Measurements from ENCODE around the gene ARID3B.
"Not testable (repeated sequence)": the region's sequence is repeated elsewhere in the genome, so short reads cannot be mapped to it uniquely, and the experiment has no call there.

ARID3B gene

GRCh38 chr15:74535388-74536084, 5.5 kb upstream of the ARID3B start:
- DNase-seq (ENCODE audit: low read depth in 2 of 2) = no peak

- DNase-seq (ENCODE audit: low read depth in 2 of 2) = no peak
Measured at GRCh38 chr15:74537736-74538135, 3.3 kb upstream of the ARID3B start.

GRCh38 chr15:74539521-74539920, 1.5 kb upstream of the ARID3B start:
- not testable (repeated sequence) for DNase-seq (ENCODE audit: low read depth in 2 of 2)

GRCh38 chr15:74540161-74540760, 759 bp upstream of the ARID3B start:
- no peak for DNase-seq (ENCODE audit: low read depth in 2 of 2)

GRCh38 chr15:74541494-74542165, 610 bp downstream of the ARID3B start:
- peak; percentile 42 to 62 for DNase-seq (ENCODE audit: low read depth in 2 of 2)

- DNase-seq (ENCODE audit: low read depth in 2 of 2) = no peak
Measured at GRCh38 chr15:74542166-74543042, 1.4 kb downstream of the ARID3B start.

GRCh38 chr15:74543043-74543422, 2.0 kb downstream of the ARID3B start:
- DNase-seq (ENCODE audit: low read depth in 2 of 2) = no peak

GRCh38 chr15:74543583-74543982, 2.6 kb downstream of the ARID3B start:
- DNase-seq (ENCODE audit: low read depth in 2 of 2) = peak; percentile 9 to 25

GRCh38 chr15:74545086-74545485, 4.1 kb downstream of the ARID3B start:
- DNase-seq (ENCODE audit: low read depth in 2 of 2) = no peak

- DNase-seq (ENCODE audit: low read depth in 2 of 2) = peak; percentile 89 to 92
Measured at GRCh38 chr15:74545776-74546656, 5.0 kb downstream of the ARID3B start.

- no peak for DNase-seq (ENCODE audit: low read depth in 2 of 2)
Measured at GRCh38 chr15:74547616-74548015, 6.6 kb downstream of the ARID3B start.

- DNase-seq (ENCODE audit: low read depth in 2 of 2) = no peak
Measured at GRCh38 chr15:74548241-74548640, 7.2 kb downstream of the ARID3B start.

GRCh38 chr15:74549816-74550215, 8.8 kb downstream of the ARID3B start:
- DNase-seq (ENCODE audit: low read depth in 2 of 2) = no peak

- no peak for DNase-seq (ENCODE audit: low read depth in 2 of 2)
Measured at GRCh38 chr15:74551714-74552113, 10.7 kb downstream of the ARID3B start.

- no peak for DNase-seq (ENCODE audit: low read depth in 2 of 2)
Measured at GRCh38 chr15:74552773-74553441, 11.9 kb downstream of the ARID3B start.

GRCh38 chr15:74555192-74555591, 14.2 kb downstream of the ARID3B start:
- DNase-seq (ENCODE audit: low read depth in 2 of 2) = no peak

GRCh38 chr15:74558706-74559105, 17.7 kb downstream of the ARID3B start:
- DNase-seq (ENCODE audit: low read depth in 2 of 2) = no peak

- no peak for DNase-seq (ENCODE audit: low read depth in 2 of 2)
Measured at GRCh38 chr15:74563442-74563841, 22.4 kb downstream of the ARID3B start.

- no peak for DNase-seq (ENCODE audit: low read depth in 2 of 2)
Measured at GRCh38 chr15:74564182-74564581, 23.2 kb downstream of the ARID3B start.

GRCh38 chr15:74565381-74566085, 24.5 kb downstream of the ARID3B start:
- no peak for DNase-seq (ENCODE audit: low read depth in 2 of 2)
